HCT116 (cell line): ENCODE measurements around the gene C4orf50.

Source experiments
- EGR1 ChIP-seq: IDR thresholded peaks from 2 replicates; pipeline ENCODE4 v1.6.1; 2012; ENCODE audit warnings: low read depth
- EZH2 ChIP-seq: fragments of 200-600 bp; sonication (generic); IDR thresholded peaks from 2 replicates; pipeline ENCODE4 v1.6.1; 2017; ENCODE audit warnings: antibody characterized with exemption, mixed run types
- EZH2phosphoT487 ChIP-seq: fragments of 200-600 bp; IDR thresholded peaks from 2 replicates; pipeline ENCODE4 v1.6.1; 2018; ENCODE audit warnings: antibody characterized with exemption, borderline replicate concordance
- FOSL1 ChIP-seq: IDR thresholded peaks from 2 replicates; pipeline ENCODE4 v1.6.1; 2012; ENCODE audit warnings: low read depth
- POLR2A ChIP-seq: IDR thresholded peaks from 2 replicates; pipeline ENCODE4 v1.7.0; 2011; ENCODE audit warnings: borderline replicate concordance; ENCODE audit not compliant: insufficient read depth, insufficient read length; ENCODE audit errors: extremely low read depth
- POLR2AphosphoS5 ChIP-seq: IDR thresholded peaks from 2 replicates; pipeline ENCODE4 v1.6.1; 2011; ENCODE audit warnings: mild to moderate bottlenecking, low read depth, low read length, moderate library complexity
- RAD21 ChIP-seq: IDR thresholded peaks from 2 replicates; pipeline ENCODE4 v1.6.1; 2012; ENCODE audit warnings: low read depth, mild to moderate bottlenecking
- SIN3A ChIP-seq: IDR thresholded peaks from 2 replicates; pipeline ENCODE4 v1.6.1; 2012; ENCODE audit warnings: low read depth
- SRF ChIP-seq: IDR thresholded peaks from 2 replicates; pipeline ENCODE4 v1.6.1; 2012; ENCODE audit warnings: low read depth
- ZFX ChIP-seq: fragments of 450-650 bp; IDR thresholded peaks from 2 replicates; pipeline ENCODE4 v1.6.1; 2017
- TF ChIP-seq, protein P1 (sequence below), 3 experiments: fragments of 200-600 bp in 1 of 3; sonication (generic) in 1 of 3; IDR thresholded peaks in 2 of 3; conservative IDR thresholded peaks in 1 of 3; 2 replicates each; pipeline ENCODE4 v1.5.1; 2012 to 2017; ENCODE audit warnings: low read depth in 2 of 3, low read length in 2 of 3, antibody characterized with exemption in 1 of 3, borderline replicate concordance in 1 of 3, control low read depth in 1 of 3, mild to moderate bottlenecking in 1 of 3, mixed read lengths in 1 of 3, mixed run types in 1 of 3, moderate library complexity in 1 of 3; ENCODE audit not compliant: insufficient read depth in 1 of 3
- TF ChIP-seq, protein P2 (sequence below): IDR thresholded peaks from 2 replicates; pipeline ENCODE4 v1.6.1; 2012
- TF ChIP-seq, protein P3 (sequence below): IDR thresholded peaks from 2 replicates; pipeline ENCODE4 v1.6.1; 2011; ENCODE audit warnings: mild to moderate bottlenecking, low read length, moderate library complexity; ENCODE audit not compliant: insufficient replicate concordance; ENCODE audit errors: extremely low read depth

DNA sequence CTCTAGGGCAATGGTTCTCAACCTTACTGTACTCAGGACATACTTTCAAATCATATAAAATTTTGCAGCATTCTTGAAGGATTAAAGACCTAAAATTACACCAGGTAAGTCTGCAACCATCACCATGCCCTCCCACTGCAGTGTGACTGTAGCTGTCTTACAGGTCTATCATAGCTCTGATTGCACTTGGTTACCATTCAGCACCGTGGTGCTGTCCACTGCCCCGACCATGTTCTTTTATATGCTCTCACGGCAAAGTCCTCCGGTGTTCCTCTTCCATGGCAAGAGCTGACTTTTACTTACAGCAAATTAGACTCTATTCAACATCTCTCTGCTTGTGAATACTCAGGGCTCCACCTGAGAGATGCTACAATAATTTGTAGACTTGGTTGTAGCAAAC lies 136.9 kb downstream of the C4orf50 start:
- TF ChIP-seq ZFX (no peak), EZH2phosphoT487 (no peak), EZH2 (no peak), POLR2A (no peak), SIN3A (no peak), POLR2AphosphoS5 (no peak), FOSL1 (no peak), EGR1 (no peak), SRF (no peak), RAD21 (no peak)
- TF ChIP-seq, protein P1, sequence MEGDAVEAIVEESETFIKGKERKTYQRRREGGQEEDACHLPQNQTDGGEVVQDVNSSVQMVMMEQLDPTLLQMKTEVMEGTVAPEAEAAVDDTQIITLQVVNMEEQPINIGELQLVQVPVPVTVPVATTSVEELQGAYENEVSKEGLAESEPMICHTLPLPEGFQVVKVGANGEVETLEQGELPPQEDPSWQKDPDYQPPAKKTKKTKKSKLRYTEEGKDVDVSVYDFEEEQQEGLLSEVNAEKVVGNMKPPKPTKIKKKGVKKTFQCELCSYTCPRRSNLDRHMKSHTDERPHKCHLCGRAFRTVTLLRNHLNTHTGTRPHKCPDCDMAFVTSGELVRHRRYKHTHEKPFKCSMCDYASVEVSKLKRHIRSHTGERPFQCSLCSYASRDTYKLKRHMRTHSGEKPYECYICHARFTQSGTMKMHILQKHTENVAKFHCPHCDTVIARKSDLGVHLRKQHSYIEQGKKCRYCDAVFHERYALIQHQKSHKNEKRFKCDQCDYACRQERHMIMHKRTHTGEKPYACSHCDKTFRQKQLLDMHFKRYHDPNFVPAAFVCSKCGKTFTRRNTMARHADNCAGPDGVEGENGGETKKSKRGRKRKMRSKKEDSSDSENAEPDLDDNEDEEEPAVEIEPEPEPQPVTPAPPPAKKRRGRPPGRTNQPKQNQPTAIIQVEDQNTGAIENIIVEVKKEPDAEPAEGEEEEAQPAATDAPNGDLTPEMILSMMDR (IDR thresholded peaks at IDR 0.05 in 2 of 3, conservative IDR thresholded peaks at IDR 0.05 in 1 of 3; ENCODE audit: borderline replicate concordance in 1 of 3, insufficient read depth in 1 of 3, low read depth in 2 of 3, low read length in 2 of 3): no peak
- TF ChIP-seq, protein P2, sequence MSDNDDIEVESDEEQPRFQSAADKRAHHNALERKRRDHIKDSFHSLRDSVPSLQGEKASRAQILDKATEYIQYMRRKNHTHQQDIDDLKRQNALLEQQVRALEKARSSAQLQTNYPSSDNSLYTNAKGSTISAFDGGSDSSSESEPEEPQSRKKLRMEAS: no peak
- TF ChIP-seq, protein P3, sequence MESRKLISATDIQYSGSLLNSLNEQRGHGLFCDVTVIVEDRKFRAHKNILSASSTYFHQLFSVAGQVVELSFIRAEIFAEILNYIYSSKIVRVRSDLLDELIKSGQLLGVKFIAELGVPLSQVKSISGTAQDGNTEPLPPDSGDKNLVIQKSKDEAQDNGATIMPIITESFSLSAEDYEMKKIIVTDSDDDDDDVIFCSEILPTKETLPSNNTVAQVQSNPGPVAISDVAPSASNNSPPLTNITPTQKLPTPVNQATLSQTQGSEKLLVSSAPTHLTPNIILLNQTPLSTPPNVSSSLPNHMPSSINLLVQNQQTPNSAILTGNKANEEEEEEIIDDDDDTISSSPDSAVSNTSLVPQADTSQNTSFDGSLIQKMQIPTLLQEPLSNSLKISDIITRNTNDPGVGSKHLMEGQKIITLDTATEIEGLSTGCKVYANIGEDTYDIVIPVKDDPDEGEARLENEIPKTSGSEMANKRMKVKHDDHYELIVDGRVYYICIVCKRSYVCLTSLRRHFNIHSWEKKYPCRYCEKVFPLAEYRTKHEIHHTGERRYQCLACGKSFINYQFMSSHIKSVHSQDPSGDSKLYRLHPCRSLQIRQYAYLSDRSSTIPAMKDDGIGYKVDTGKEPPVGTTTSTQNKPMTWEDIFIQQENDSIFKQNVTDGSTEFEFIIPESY: no peak
